HG03432 (cell line): ENCODE data around the gene UROD.
A peak's percentile ranks its signal among the peaks of the same experiment; 100 is the strongest.
"Not testable (repeated sequence)": the region's sequence is repeated elsewhere in the genome, so short reads cannot be mapped to it uniquely, and the experiment has no call there.

ENCODE experiments used
- ATAC-seq: cut with Tn5 transposase; IDR thresholded peaks from one replicate; pipeline ENCODE4 v1.9.1; 2021; ENCODE audit warnings: mild to moderate bottlenecking, moderate library complexity; ENCODE audit not compliant: unreplicated experiment

Gene UROD

DNA sequence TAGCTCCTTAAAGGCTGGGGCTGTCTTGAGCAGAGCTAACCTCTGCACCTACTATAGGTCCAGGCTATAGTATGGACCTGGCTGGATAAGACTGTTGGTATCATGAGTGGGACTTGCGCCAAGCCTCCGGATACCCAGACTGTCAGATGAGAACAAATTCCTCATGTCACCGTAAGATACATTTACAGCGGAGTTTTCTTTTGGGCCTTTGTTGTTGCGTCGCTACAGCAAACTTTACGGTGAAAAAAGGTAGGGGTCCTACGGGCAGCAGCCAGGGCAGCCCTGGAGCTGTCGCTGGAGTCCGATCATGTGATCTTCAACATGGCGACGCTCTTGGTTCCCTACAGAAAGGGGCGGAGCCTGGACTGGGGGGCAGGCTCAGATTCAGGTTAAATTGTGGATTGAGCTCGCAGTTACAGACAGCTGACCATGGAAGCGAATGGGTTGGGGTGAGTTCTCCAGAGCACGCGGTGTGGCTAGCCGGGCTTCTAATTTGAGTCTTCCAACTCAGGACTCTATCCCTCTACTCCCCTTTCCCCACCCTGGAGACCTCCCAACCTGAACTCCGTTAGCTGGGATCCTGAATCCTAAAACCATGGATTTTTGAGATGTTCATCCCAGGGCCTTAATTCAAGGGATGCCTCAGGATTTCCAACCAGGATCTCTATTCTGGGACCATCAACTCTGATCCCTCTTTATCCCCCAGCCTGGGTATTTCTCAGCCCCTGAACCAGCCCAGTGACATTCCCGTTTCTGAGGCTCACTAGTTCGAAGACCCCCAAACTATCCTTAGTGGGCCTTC lies at the start of gene UROD:
Gene UROD (plus strand): TSS at position 418 of the 802 bp plus-strand sequence. CDS start 12 bp downstream, at position 430.
- ATAC-seq: peak; percentile 58

DNA sequence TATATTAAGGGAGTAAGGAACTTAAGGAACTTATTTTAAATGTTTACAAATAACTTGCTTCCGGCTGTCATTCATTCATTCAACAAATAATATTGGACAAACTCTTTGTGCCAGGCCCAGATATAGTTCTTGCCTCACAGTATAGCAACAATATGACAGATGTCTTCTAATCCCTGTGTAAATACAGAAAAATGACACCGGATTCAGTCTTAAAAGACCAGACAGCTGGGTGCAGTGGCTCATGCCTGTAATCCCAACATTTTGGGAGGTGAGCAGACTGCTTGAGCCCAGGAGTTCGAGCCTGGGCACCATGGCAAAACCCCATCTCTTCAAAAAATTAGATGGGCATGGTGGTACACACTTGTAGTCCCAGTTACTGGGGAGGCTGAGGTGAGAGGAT lies 49.3 kb upstream of the UROD start:
- ATAC-seq: no peak

DNA sequence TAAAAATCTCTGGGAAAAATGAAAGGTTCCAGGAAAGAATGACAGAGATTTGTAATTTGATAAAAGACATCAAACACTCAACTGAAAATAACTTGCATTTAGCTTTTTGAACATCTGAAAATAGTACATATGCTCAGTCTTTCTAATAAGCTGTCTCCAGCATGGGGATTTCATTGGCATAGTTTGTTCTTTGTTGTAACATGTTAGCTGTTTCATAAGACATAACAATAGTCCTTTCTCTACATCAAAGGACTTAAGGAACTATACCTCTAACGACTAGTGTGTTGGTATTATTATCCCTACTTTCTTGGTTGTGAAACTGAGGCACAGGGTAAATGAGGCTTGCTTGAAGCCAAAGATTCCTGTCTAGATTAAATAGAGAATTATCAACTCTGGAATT lies 47.7 kb upstream of the UROD start:
- ATAC-seq: no peak

GRCh38 chr1:44970317-44970716 lies 41.7 kb upstream of the UROD start:
- ATAC-seq: no peak

GRCh38 chr1:44973645-44974044 lies 38.4 kb upstream of the UROD start:
- no peak for ATAC-seq

GRCh38 chr1:44976252-44976651 lies 35.8 kb upstream of the UROD start:
- no peak for ATAC-seq

DNA sequence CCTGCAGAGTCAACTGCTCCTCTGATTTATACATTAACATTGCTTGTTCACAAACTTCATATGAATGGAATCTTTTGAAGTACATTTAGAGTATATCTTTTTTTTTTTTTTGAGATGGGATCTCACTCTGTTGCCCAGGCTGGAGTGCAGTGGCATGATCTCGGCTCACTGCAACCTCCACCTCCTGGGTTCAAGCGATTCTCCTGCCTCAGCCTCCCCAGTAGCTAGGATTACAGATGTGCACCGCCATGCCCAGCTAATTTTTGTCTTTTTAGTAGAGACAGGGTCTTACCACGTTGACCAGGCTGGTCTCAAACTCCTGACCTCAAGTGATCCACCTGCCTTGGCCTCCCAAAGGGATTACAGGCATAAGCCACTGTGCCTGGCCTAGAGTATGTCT lies 34.7 kb upstream of the UROD start:
- ATAC-seq: not testable (repeated sequence)

DNA sequence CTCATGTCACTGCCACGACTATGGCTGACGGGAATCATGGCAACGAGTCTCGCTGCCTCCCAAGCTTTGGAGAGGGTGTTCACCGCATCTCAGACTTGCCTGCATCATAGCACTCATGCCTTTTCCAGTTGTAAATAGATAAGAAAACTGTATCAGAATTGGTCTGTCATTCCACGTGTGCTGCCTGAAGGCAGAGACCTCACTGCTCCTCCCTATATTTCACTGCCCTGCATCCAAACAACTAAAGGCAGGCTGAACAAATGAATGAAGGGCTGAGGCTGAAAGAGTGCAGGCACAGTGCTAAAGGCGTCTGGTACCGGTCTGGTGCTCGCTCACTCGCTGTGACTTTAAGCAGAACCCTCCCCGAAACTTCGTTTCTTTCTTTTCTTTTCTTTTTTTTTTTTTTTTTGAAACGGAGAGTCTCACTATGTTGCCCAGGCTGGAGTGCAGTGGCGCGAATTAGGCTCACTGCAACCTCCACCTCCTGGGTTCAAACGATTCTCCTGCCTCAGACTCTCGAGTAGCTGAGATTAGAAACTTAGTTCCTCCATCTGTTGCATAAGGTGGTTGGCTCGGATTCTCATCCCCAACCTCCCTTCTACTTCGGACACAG lies 26.2 kb upstream of the UROD start:
- ATAC-seq: no peak

DNA sequence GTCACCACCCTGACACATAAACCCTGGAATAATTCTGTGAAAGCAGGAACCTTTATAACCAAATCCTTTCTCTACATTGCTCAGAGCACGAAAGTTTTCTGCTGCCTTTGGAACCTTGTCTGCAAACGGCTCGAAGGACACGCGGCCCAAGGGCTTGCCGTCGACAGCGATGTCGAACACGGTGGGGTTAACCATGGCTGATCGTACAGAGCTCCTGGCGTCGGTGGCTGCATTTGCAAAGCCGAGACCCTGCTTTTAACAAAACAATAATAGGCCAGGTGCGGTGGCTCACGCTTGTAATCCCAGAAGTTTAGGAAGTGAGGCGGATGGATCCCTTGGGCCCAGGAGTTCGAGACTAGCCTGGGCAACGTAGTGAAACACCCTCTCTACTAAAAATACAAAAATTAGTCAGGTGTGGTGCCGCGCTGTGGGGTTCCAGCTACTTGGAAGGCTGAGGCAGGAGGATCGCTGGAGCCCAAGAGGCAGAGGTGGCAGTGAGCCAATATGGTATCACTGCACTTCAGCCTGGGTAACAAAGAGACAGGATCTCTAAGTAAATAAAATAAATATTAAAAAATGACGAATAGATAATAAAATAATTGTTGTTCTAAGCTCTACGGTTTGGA lies 23.4 kb upstream of the UROD start:
- no peak for ATAC-seq

GRCh38 chr1:44994309-44994898 lies 17.6 kb upstream of the UROD start:
- ATAC-seq: no peak

- ATAC-seq: no peak
These were observed 16.4 kb upstream of the UROD start for GRCh38 chr1:44995467-44996238.

DNA sequence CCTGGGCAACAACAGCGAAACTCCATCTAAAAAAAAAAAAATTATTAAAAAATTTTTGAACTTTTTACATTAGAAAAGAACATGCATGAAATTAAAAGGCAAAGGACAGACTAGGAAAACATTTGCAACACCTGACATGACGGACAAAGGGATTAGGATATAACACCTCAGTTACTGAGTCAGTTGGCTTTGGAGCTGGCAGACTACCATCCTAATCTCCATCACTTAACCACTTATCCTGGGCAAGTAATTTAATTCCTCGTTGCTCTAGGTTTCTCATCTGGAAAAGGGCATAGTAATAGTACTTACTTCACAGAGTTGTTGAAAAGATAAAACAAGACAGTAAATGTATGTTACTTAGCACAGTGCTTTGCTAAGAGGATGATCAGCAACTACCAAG lies 12.8 kb upstream of the UROD start:
- no peak for ATAC-seq

- no peak for ATAC-seq
These were observed 11.0 kb upstream of the UROD start for GRCh38 chr1:45001011-45001481.

DNA sequence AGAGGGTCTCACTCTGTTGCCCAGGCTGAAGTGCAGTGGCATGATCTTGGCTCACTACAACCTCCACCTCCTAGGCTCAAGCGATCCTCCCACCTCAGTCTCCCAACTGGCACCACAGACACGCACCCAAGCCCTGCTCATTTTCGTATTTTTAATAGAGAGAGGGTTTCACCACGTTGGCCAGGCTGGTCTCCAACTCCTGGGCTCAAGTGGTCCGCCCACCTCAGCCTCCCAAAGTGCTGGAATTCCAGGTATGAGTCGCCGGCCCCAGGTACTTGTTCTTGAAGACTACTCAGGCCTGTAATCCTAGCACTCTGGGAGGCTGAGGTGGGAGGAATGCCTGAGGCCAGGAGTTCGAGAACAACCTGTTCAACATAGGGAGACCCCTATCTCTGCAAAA lies 10.5 kb upstream of the UROD start:
- not testable (repeated sequence) for ATAC-seq

GRCh38 chr1:45002650-45003645 lies 9.1 kb upstream of the UROD start:
- no peak for ATAC-seq

- ATAC-seq: no peak
These were observed 8.3 kb upstream of the UROD start for GRCh38 chr1:45003741-45004140.

DNA sequence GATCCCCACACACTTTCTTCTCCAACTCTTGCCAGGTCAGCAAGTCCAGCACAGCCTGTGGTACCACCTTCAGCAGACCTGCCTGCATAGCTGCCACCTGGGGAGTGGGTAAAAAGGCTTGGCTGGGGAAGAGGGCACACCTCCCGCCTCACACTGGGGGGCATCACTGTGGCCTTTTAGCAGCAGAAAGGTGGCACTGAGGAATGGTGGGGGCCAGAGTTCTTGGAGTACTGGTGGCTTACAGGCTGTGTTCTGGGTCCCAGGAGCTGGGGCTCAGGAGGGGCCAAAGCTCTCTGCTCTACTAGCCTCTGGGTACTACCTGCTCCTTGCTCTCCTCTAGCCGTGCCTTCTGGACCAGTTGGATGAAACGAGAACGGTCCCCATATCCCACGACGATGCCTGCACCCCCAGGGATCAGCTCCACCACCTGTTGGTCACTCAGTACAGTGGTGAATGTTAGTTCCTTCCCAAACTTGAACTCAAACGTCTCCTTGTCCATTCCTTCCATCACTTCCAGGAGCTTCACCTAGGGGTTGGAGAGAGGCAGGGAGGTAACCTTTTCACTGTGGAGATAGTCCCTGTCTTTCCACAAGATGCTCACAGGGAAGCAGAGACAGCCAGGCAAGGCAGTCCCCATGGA lies 7.7 kb upstream of the UROD start:
- no peak for ATAC-seq

DNA sequence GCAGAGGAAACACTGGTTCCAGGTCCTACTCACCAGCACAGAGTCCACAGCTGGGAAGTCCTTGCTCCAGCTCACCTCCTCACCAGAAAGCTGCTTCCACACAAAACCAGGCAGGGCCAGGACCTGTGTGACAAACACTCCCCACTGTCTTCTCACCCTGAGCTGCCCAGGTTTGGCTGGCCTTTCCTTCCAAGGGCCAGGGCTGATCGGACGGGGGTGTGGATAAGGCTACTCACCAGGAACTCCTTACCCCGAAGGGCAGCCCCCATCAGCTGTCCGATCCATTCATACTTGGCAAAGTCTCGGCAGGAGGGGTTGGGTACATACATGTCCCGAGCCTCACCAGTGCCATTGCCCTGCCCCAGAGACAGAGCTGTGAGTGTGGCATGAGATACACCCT lies 6.3 kb upstream of the UROD start:
- no peak for ATAC-seq

DNA sequence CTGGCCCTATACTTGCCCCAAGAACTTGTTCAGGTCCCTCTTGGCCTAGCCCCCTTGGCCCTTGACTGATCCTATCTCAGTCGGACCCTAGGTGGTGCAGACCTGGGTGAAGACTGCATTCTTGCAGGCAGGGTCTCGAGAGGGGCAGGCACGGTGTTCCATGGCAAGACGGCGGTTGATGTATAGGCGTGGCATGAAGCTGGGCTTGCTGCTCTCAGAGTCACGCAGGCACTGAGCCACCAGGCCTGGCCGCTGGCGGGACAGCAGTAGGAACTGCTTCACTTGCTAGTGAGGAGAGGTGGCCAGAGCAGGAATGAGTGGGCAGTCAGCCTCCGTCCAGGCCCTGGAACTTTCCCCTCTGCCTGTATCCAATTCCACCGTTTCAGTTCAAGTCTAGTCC lies 4.7 kb upstream of the UROD start:
- no peak for ATAC-seq
